ENCODE measurements around the gene RBM19.

Gene RBM19

DNA sequence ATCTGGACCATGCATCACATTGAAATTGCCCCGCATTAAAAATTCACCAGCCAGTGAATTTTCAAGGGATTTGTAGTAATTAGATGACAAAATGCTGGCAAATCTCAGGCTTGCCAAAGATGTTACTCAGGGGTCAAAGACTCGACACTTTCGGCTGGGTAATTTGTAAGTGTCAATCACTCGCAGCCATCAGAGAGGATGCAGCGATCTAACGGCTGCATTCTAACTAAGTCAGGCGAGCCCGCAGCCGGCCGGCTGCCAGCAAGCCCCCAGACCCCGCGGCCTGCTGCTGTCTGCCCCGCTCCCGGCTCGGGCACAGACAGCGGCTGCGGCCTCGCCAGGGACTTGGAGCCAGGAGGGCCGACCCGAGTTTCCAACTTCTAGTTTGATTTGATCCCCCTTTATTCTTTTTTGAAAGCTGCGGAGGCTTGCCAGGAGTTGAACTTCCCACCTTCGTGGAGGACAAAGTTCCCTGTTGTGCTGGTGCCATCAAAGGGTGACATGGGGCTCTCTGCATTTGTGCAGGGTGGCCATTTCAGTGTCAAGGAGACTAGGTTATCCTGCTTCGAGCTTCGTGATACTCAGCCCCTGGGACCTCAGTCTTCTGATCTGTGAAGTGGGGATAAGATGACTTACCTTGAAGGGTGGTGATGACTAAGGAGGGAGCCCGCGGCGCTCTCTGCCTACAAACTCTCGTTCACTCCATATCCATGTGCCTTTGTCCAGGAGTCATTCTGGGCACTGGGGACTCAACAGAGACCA, 169.9 kb downstream of the RBM19 start:
- no peak for DNase-seq

DNA sequence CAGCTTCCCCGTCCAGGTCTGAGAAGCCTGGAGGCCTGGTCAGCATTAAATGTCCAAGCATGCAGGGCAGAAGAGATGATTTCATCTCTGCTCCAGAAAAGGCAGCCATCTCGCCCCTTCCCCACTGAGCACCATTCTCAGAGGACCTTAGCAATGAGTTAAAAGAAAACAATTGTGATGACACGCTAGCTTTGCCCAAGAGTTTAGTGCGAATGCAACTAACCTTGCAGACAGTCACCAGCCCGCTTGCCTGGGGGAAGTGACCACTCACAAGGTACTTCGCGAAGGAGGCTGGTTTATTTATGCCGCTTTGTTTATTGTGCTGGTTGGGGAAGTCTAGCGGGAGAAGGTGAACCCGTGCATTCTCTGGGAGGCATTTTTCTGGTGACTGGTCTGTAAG, 170.7 kb downstream of the RBM19 start:
- DNase-seq = no peak

- DNase-seq = no peak
These were observed 171.4 kb downstream of the RBM19 start for GRCh38 chr12:113794774-113795173.

DNA sequence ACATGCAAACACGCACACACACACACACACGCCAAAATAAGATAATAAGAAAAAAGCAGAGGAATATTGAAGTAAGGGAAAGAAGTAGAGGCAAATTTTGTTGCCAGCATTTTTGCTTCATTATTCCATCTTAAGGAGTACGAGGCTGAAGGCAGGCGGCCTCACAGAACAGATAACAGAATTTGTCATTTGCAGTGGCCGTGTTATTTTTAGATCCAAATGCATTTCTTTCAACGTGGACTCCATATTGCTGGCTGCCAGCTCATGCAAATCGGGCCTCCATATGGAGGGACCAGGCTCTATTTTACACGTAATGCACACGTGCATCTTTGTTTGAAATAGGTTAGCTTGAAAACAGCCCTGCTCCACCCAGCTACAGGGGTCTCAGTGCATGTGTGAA, 172.9 kb downstream of the RBM19 start:
- no peak for DNase-seq

- no peak for DNase-seq
These were observed 173.7 kb downstream of the RBM19 start for GRCh38 chr12:113792450-113792849.

DNA sequence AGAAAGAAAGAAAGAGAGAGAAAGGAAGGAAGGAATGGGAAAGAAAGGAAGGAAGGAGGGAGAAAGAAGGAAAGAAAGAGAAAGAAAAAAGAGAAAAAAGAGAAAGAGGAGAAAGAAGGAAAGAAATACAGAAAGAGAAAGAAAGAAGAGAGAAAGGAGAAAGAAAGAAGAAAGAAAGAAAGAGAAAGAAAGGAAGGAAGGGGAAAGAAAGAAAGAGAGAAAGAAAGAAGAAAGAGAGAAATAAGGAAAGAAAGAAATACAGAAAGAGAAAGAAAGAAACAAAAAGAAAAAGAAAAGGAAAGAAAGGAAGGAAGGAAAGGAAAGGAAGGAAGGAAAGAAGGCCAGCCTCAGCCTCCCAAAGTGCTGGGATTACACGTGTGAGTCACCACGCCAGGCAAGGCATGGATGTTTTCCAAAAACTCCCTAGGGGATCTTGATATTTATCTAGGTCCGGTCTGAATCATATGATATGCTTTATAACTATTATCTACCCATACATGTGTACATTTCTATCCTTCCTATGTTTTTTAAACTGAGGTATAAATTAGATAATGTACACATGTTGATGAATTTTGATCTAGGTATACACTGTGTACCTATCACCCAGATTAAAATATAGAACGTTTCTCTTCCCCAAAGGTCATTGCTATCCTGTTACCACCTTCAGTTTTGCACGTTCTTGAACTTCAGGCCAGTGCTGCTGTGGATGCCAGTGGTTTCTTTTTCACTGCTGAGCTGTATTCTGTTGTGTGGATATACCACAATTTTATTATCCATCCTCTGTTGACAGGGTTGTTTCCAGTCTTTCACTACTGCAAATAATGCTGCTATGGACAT, 177.9 kb downstream of the RBM19 start:
- no peak for DNase-seq

DNA sequence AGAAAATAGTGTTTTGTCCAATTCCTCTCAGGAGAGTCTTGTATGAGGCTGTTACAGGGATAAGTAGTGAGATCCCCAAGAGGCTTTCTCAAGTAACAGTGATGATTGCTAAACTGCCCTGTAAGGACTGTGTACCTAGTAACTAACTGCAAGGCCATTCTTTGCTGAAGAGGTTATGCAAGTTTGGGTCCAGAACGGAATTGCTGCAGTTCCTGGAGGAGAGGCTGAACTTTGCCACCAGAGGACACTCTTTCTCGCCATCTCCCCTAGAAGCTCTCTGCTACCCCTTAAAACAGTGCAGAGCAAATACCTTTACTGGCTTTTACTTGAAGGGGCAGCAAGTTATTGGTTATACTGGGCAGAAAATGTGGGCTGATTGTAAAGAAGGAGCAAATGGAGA, 180.0 kb downstream of the RBM19 start:
- DNase-seq = no peak

DNA sequence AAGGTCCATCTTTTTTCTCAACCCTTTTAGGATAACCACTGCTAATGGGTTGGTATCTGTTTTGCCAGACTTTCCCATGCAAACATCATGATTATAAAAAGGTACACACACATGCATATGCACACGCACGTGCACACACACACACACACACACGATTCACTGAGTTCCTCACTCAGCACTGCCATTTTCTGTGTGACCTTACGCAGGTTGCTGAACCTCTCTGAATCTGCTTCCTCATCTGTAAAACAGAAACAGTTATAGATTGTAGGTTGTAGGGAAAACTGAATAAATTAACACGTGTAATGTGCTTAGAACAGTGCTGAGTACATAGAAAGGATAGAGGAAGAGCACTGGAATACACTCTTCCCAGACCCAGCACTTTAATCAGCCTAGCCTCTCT, 182.3 kb downstream of the RBM19 start:
- no peak for DNase-seq

GRCh38 chr12:113782873-113783272, 183.3 kb downstream of the RBM19 start:
- no peak for DNase-seq

DNA sequence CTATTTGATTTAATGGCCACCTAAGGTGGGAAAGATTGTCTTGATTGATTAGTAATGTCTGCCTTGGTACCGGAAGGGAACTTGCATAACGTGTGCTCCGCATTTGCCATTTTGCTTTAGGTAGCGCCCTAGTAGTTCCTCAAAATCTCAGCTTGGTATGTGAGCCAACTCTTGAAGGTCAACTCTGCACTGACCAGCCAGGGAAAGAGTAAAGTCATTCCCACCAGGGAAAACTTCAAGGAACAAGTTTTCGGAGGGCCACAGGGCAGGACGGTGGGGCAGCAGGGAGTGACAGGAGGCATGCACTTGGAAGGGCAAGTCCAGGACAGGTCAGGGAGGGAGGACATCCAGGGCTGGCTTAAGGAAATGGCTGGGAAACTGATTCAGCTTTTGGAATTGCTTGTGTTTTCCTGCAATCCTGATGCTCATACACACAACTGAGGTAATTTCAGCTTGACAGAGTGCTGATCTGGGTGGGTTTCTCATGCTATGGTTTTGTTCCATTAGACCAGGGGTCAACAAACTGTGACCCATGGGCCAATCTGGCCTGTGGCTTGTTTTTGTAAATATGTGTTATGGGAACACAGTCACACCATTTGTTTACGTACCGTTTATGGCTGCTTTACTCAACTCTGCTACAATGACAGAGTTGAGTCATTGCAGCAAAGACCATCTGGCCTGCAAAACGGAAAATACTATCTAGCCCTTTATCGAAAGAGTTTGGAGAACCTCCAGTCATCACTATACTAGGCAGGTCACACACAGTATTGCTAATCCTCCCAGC, 184.5 kb downstream of the RBM19 start:
- DNase-seq = no peak

- no peak for DNase-seq
These were observed 186.4 kb downstream of the RBM19 start for GRCh38 chr12:113779774-113780173.

GRCh38 chr12:113778432-113779132, 187.5 kb downstream of the RBM19 start:
- DNase-seq = no peak

DNA sequence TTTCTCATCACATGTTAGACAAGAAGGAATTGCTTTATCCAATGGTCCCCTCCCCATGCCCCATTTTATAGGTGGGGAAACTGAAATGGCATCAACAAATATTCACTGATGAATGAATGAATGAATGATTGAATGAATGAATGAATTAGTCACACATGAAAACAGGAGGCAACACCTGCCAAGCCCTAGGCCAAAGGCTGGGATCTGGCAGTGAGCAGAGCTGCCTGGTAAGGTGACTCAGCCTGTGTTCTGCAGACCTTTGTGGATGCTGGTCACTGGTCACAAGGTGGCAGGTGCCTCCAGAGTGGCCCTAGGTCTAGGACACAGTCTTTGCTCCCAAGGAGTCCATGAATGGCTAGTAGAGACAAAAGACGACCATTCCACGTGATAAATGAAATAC, 188.4 kb downstream of the RBM19 start:
- no peak for DNase-seq

DNA sequence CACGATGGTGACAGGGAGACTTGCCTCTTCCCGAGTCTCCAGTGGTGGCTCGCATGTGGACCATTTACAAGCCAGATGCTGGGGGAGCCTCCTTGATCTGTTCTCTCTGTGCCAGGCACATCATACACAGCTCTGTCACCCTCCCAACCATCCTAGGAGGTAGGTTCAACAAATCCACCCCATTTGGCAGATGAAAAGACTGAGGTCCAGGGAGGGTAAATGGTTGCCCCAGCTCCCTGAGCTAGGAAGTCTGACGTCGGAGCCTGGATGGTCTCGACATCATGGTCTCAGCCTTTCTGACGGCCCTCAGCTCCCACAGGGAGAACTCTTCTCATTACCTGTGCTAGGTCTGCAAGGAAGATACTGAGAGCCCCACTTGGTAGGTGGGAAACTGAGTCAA, 189.6 kb downstream of the RBM19 start:
- no peak for DNase-seq

DNA sequence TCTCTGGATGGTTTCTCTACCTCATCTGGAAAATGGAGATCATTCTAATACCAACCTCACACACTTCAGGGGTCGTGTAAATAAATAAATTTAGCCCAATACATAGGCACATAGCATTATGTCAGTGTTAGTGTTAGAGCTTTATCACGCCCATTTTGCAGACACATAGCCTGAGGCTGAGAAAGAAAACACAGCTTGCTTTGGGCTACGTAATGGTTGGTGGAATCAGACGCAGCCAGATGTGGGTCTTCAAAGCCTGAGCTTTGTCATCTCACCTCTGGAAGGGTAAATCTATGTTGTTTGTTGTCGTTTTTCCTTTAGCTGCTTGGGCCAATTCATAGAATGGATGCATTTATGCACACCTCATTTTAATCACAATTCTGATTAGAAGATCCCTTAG, 191.6 kb downstream of the RBM19 start:
- no peak for DNase-seq

- DNase-seq = no peak
These were observed 193.6 kb downstream of the RBM19 start for GRCh38 chr12:113772505-113773030.

- DNase-seq = no peak
These were observed 195.7 kb downstream of the RBM19 start for GRCh38 chr12:113770389-113770865.

GRCh38 chr12:113769305-113769704, 196.8 kb downstream of the RBM19 start:
- no peak for DNase-seq

GRCh38 chr12:113768850-113769249, 197.3 kb downstream of the RBM19 start:
- no peak for DNase-seq

- no peak for DNase-seq
These were observed 198.9 kb downstream of the RBM19 start for GRCh38 chr12:113766879-113767878.
